GM12801 (cell line): ENCODE measurements around the gene SIGLEC6.

Experiments
- CTCF ChIP-seq: IDR thresholded peaks from one replicate; pipeline ENCODE4 v1.5.1; 2011; ENCODE audit warnings: control low read depth; ENCODE audit not compliant: insufficient read length; ENCODE audit errors: extremely low read depth

Gene SIGLEC6

GRCh38 chr19:51568456-51568855 is 37.0 kb upstream of the SIGLEC6 start:
- no peak for TF ChIP-seq CTCF

GRCh38 chr19:51567583-51567982 is 36.1 kb upstream of the SIGLEC6 start:
- no peak for TF ChIP-seq CTCF

GRCh38 chr19:51566489-51567100 is 35.1 kb upstream of the SIGLEC6 start:
- no peak for TF ChIP-seq CTCF

GRCh38 chr19:51565583-51565982 is 34.1 kb upstream of the SIGLEC6 start:
- no peak for TF ChIP-seq CTCF

GRCh38 chr19:51564791-51565190 is 33.3 kb upstream of the SIGLEC6 start:
- no peak for TF ChIP-seq CTCF

GRCh38 chr19:51560339-51560738 is 28.9 kb upstream of the SIGLEC6 start:
- TF ChIP-seq CTCF: no peak

- TF ChIP-seq CTCF: no peak
Measured at GRCh38 chr19:51559240-51559639, 27.8 kb upstream of the SIGLEC6 start.
